ENCODE results near the gene SDR42E1.

DNA sequence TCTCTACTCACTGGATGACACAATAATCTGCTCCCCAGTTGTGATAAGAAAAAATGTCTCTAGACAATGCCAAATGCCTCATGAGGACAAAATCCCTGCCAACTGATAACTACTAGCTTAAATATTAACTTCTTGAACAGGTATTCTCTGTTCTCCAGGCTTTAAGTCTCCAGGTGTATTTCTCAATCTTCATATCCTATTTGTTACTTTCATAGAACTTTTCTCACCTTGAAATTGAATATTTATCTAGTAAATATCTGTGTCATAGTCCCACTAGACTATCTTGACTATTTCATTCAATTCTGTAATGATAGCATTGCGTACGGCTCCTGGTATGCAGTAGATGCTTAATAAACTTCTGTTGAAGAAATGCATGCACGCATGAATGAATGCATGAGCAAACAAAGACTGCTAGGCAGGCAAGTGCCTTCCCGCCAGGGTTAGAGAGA lies 39.7 kb upstream of the SDR42E1 start:
- TF ChIP-seq, protein P1, sequence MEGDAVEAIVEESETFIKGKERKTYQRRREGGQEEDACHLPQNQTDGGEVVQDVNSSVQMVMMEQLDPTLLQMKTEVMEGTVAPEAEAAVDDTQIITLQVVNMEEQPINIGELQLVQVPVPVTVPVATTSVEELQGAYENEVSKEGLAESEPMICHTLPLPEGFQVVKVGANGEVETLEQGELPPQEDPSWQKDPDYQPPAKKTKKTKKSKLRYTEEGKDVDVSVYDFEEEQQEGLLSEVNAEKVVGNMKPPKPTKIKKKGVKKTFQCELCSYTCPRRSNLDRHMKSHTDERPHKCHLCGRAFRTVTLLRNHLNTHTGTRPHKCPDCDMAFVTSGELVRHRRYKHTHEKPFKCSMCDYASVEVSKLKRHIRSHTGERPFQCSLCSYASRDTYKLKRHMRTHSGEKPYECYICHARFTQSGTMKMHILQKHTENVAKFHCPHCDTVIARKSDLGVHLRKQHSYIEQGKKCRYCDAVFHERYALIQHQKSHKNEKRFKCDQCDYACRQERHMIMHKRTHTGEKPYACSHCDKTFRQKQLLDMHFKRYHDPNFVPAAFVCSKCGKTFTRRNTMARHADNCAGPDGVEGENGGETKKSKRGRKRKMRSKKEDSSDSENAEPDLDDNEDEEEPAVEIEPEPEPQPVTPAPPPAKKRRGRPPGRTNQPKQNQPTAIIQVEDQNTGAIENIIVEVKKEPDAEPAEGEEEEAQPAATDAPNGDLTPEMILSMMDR (IDR thresholded peaks at IDR 0.05): no peak
- TF ChIP-seq POLR2A (IDR thresholded peaks at IDR 0.05): no peak
